CD1c-positive myeloid dendritic cell (primary cell): ENCODE measurements around the gene DUSP19.

Source experiments
- DNase-seq: peaks from one replicate; pipeline ENCODE4 v3.0.0-alpha.2; 2016; ENCODE audit errors: extremely low spot score

Gene DUSP19

GRCh38 chr2:183125659-183126341 lies 47.3 kb downstream of the DUSP19 start:
- DNase-seq = no peak

- no peak for DNase-seq
These were observed 48.1 kb downstream of the DUSP19 start for GRCh38 chr2:183126635-183127034.

DNA sequence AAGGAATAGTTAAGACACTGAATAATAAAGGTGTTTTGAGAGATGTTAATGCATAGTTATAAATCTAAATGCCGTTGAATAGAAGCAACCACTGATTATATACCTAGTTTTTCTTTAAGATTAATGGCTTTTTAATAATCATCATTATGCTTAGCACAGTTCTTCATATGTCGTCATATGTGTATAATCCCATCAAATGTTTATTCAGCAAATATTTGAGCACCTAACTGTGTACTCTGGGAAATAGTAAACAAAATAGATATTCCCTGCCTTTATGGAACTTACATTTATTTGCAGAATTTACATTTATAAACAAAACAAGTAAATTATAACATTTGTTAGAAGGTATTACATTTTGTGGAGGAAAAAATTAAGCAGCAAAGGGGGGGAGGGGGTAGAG lies 55.5 kb downstream of the DUSP19 start:
- DNase-seq = no peak

DNA sequence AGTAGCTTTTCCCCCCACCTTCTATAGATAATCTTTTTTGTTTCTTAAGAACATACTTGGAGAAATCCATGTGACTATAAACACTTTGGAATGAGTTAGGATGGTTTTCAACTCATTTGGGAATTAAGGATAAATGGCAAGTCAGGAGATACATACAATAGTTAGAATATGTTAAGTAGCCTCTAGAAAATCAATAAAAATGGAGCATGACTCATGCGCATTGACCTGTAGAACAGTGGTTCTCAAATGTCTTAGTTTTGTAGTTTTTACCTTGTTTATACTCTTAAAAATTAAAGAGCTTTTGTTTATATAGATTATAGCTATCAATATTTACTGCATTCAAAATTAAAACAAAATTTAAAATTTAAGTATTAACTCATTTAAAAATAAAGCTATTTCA lies 70.4 kb downstream of the DUSP19 start:
- DNase-seq = no peak

- no peak for DNase-seq
These were observed 70.9 kb downstream of the DUSP19 start for GRCh38 chr2:183149489-183149888.
